ENCODE results near the gene STK10. TPM values are rescaled to one million over a fixed set of nuclear protein-coding genes. Genes with fewer than 3 reads are reported as not detected.

STK10 gene
- total RNA-seq, 4 donors from 2014 or later: 32.6 to 61.6 (median 43.1) TPM

GRCh38 chr5:172123269-172123692 is 64.7 kb downstream of the STK10 start:
- no peak for TF ChIP-seq CTCF (IDR thresholded peaks at IDR 0.05; ENCODE audit: low read depth)

- no peak for TF ChIP-seq CTCF (IDR thresholded peaks at IDR 0.05; ENCODE audit: low read depth)
Measured at GRCh38 chr5:172119921-172120688, 67.9 kb downstream of the STK10 start.

DNA sequence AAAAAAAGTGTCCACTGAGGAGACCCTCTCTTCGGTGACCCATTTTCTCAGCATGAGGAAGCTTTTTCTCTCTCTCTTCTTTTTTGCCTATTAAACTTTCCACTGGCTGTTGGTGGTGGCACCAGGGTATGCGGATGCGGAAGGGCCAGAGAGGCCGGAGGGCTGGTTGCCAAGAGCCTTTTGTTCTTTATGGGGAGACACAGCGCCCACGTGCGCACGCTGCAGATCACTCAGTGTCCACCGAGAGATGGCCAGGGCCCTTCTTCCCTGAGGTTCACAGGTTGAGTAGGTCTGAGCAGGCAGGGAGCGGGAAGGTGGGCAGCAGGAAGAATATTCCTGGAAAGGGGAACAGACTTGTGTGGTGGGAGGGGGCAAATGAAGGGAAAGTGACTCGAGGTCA is 69.1 kb downstream of the STK10 start:
- TF ChIP-seq CTCF (IDR thresholded peaks at IDR 0.05; ENCODE audit: low read depth): no peak

DNA sequence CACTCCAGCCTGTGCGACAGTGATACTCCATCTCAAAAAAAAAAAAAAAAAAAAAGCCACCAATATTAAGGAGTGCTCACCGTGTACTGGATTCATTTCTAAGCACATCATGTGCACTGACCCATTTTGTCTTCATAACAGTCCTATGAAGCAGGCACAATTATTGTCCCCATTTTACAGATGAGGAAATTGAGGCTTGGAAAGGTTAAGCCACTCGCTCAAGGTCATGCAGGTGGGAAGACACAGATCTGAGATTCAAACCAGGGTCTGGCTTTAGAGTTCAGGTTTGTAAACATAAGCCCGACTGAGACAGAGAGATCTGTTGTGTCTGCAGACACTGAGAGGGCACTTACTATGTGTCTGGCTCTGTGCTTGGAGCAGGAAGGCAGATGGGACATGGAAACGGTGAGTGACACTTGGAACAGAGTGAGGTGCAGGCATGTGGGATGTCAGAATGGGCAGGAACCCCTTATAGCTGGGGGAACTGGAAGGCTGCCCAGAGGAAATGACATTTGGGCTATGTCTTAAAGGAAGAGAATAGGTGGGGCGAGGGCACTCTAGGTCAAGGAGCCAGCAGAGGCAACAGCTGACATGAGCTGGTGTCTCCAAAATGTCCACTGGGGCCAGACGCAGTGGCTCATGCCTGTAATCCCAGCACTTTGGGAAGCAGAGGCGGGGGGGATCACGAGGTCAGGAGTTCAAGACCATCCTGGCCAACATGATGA is 69.9 kb downstream of the STK10 start:
- no peak for TF ChIP-seq CTCF (IDR thresholded peaks at IDR 0.05; ENCODE audit: low read depth)

DNA sequence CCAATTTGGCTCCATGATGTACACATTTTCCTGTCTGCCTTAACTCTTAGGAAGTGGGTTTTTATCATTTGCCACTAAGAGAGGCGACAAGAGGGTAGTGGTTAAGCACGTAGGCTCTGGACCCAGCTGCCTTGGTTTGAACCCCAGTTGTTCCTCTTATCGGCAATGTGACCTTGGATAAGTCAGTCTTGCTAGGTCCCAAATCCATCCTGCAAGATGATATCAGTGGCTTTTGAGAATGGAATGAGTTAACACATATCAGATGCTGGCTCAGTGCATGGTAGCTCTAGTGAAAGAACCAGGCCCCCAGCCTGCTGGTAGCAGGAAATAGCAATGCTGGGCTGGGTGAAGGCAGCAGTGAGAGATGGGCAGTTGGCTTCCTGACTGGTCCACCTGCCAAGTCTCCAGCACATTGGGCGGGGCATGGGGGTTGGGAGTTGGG is 72.5 kb downstream of the STK10 start:
- TF ChIP-seq CTCF (IDR thresholded peaks at IDR 0.05; ENCODE audit: low read depth): no peak

DNA sequence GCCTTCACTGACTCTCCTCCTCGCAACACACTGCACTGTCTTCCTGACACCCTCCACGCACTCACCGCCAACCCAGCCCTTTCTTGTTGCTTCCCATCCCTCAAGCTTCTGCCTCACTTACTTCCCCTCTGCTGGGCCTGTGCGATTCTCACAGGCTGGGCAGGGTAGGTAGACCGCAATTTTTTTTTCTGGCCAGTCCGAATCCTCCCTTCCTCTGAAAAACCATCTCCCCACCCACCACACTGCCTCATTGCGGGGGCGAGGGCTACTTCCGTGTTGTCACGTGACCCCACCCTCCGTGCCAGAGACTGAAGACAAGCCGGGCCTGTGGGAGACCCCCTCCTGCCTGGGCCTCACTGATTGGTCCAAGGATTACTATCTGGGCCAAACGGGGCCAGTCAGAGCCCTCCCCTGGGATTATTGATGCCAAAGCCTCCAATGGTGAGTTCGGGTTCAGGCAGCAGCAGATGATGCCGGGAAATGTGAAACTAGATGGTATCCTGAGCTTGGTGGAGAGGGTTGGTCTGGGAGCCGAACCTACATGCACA is 73.1 kb downstream of the STK10 start:
- no peak for TF ChIP-seq CTCF (IDR thresholded peaks at IDR 0.05; ENCODE audit: low read depth)

- TF ChIP-seq CTCF (IDR thresholded peaks at IDR 0.05; ENCODE audit: low read depth): no peak
Measured at GRCh38 chr5:172113036-172113435, 75.0 kb downstream of the STK10 start.
